HepG2 (cell line): ENCODE results near the gene TMEM184B. TPM values are rescaled to one million over a fixed set of nuclear protein-coding genes. Genes with fewer than 3 reads are reported as not detected.

Experiments used
- CCAR2 ChIP-seq: fragments of 200-400 bp; formaldehyde crosslinking; optimal IDR thresholded peaks from 2 replicates; pipeline ENCODE3; 2018; ENCODE audit warnings: low read depth, mild to moderate bottlenecking, low read length, moderate library complexity
- E2F5 ChIP-seq: sonication (generic); formaldehyde crosslinking; conservative IDR thresholded peaks from 2 replicates; pipeline ENCODE4 v1.4.0; 2020; ENCODE audit warnings: missing genetic modification reagents
- FLYWCH1 ChIP-seq: sonication (generic); formaldehyde crosslinking; IDR thresholded peaks from 2 replicates; pipeline ENCODE4 v1.8.1; 2023; ENCODE audit warnings: mild to moderate bottlenecking, missing genetic modification reagents
- FOXO1 ChIP-seq: sonication (generic); formaldehyde crosslinking; IDR thresholded peaks from 2 replicates; pipeline ENCODE4 v1.4.0; 2020; ENCODE audit warnings: missing genetic modification reagents
- MYC ChIP-seq: sonication (generic); formaldehyde crosslinking; IDR thresholded peaks from 2 replicates; pipeline ENCODE4 v1.9.0; 2021; ENCODE audit warnings: missing genetic modification reagents, borderline replicate concordance
- USF2 ChIP-seq, 2 experiments: sonication (generic) in 1 of 2; formaldehyde crosslinking in 1 of 2; IDR thresholded peaks; 2 replicates each; pipeline versions ENCODE4 v1.5.1 to v1.6.1; 2011 to 2020; ENCODE audit warnings: borderline replicate concordance in 1 of 2, low read depth in 1 of 2, low read length in 1 of 2, mild to moderate bottlenecking in 1 of 2, missing genetic modification reagents in 1 of 2, moderate library complexity in 1 of 2
- YEATS4 ChIP-seq: sonication (generic); formaldehyde crosslinking; IDR thresholded peaks from 2 replicates; pipeline ENCODE4 v1.4.0; 2020; ENCODE audit warnings: missing genetic modification reagents, borderline replicate concordance
- ZIK1 ChIP-seq: sonication (generic); formaldehyde crosslinking; IDR thresholded peaks from 2 replicates; pipeline ENCODE4 v1.5.0; 2020; ENCODE audit warnings: mild to moderate bottlenecking, low read depth, missing genetic modification reagents, borderline replicate concordance
- ZNF136 ChIP-seq: sonication (generic); formaldehyde crosslinking; IDR thresholded peaks from 2 replicates; pipeline ENCODE4 v1.8.1; 2022; ENCODE audit warnings: low read depth, mild to moderate bottlenecking, moderate library complexity, missing genetic modification reagents
- ZNF496 ChIP-seq: sonication (generic); formaldehyde crosslinking; IDR thresholded peaks from 2 replicates; pipeline ENCODE4 v1.8.1; 2023; ENCODE audit warnings: mild to moderate bottlenecking, moderate library complexity, missing genetic modification reagents; ENCODE audit not compliant: insufficient replicate concordance
- ZNF552 ChIP-seq: sonication (generic); formaldehyde crosslinking; IDR thresholded peaks from 2 replicates; pipeline ENCODE4 v1.9.0; 2022; ENCODE audit warnings: missing genetic modification reagents, mild to moderate bottlenecking, borderline replicate concordance
- ZNF574 ChIP-seq: sonication (generic); formaldehyde crosslinking; IDR thresholded peaks from 2 replicates; pipeline ENCODE4 v1.4.0; 2020; ENCODE audit warnings: missing genetic modification reagents
- ZNF780A ChIP-seq: sonication (generic); formaldehyde crosslinking; IDR thresholded peaks from 2 replicates; pipeline ENCODE4 v1.8.0; 2022; ENCODE audit warnings: mild to moderate bottlenecking, missing genetic modification reagents, moderate library complexity
- ZNF816 ChIP-seq: sonication (generic); formaldehyde crosslinking; IDR thresholded peaks from 2 replicates; pipeline ENCODE4 v1.8.0; 2022; ENCODE audit warnings: missing genetic modification reagents, mild to moderate bottlenecking, borderline replicate concordance
- ZNF841 ChIP-seq: sonication (generic); formaldehyde crosslinking; IDR thresholded peaks from 2 replicates; pipeline ENCODE4 v1.8.1; 2023; ENCODE audit warnings: missing genetic modification reagents, borderline replicate concordance
- ZSCAN5A ChIP-seq: sonication (generic); formaldehyde crosslinking; IDR thresholded peaks from 2 replicates; pipeline ENCODE4 v1.8.0; 2022; ENCODE audit warnings: mild to moderate bottlenecking, missing genetic modification reagents, borderline replicate concordance
- polyA plus RNA-seq, 8 experiments: library from polyadenylated mRNA; depleted of rRNA in 3 of 8; stranded (reverse) in 7 of 8; unstranded in 1 of 8; fragments of >200 nt; fragmentation: Illumina TruSeq in 4 of 8; extraction: Trizol in 4 of 8; gene quantifications; 2 replicates each; pipeline versions ENCODE4 v1.2.1 to v1.2.3, GENCODE V29; 2011 to 2016; ENCODE audit warnings: low read depth in 4 of 8, missing spikeins in 1 of 8, mixed read lengths in 1 of 8; ENCODE audit not compliant: insufficient read depth in 1 of 8
- total RNA-seq, 5 experiments: library from RNA; depleted of rRNA; stranded (reverse); fragments of >200 nt; fragmentation: Illumina TruSeq; extraction: Trizol; gene quantifications; 2 replicates each; pipeline ENCODE4 v1.2.3, GENCODE V29; 2016; ENCODE audit warnings: low read depth in 1 of 5

Gene TMEM184B
- total and polyA plus RNA-seq, 2 of the 13 experiments (the other 11 are each of a cell fraction or from before 2014, with no cell fraction given), result 15.9 to 16.0 TPM

- 0 out of 2 replicates have a peak, but pooled peaks have one; percentile 59 for TF ChIP-seq ZSCAN5A (CRISPR knock-in tag)
- TF ChIP-seq E2F5, result no peak
- TF ChIP-seq ZNF496 (CRISPR knock-in tag), result no peak
- TF ChIP-seq ZIK1, result 0 out of 2 replicates have a peak, but pooled peaks have one; percentile 9
- no peak for TF ChIP-seq CCAR2
- no peak for TF ChIP-seq FLYWCH1
- no peak for TF ChIP-seq ZNF780A (CRISPR knock-in tag)
- TF ChIP-seq ZNF841 (CRISPR knock-in tag), result no peak
- TF ChIP-seq MYC (CRISPR knock-in tag), result peak; percentile 74; the same call in 1 of the 2 replicates
- no peak; the same call in 1 of the 2 replicates for TF ChIP-seq FOXO1 (CRISPR knock-in tag)
- TF ChIP-seq ZNF136 (CRISPR knock-in tag), result 0 out of 2 replicates have a peak, but pooled peaks have one; percentile 44
- TF ChIP-seq USF2 (IDR thresholded peaks at IDR 0.05; ENCODE audit: low read depth, low read length), result no peak; the same call in 1 of the 2 replicates
- TF ChIP-seq USF2 (CRISPR knock-in tag; IDR thresholded peaks at IDR 0.05; ENCODE audit: borderline replicate concordance), result peak; percentile 84; the same call in 1 of the 2 replicates
- peak; percentile 81 for TF ChIP-seq YEATS4 (CRISPR knock-in tag)
- no peak for TF ChIP-seq ZNF574 (CRISPR knock-in tag)
- TF ChIP-seq ZNF552 (CRISPR knock-in tag), result no peak
- TF ChIP-seq ZNF816 (CRISPR knock-in tag), result no peak; the same call in 1 of the 2 replicates
- TF ChIP-seq, all 625 proteins: peak for 129
Measured at GRCh38 chr22:38202437-38203089, 70.2 kb downstream of the TMEM184B start (continued).
